ENCODE measurements around the gene TIAM2. TPM values are rescaled to one million over a fixed set of nuclear protein-coding genes. Genes with fewer than 3 reads are reported as not detected.

The TIAM2 gene
- total RNA-seq, 1 experiment from 2014 or later, result 9.1 TPM

GRCh38 chr6:155187994-155188706, 193.0 kb downstream of the TIAM2 start:
- no TSS peak for BruUV-seq (replicated peaks)
- ChIA-PET CTCF (no interaction called here), POLR2A (ENCODE audit: low non-redundant PET) (no interaction called here)
- Histone ChIP-seq H3K27me3 (replicated peaks; ENCODE audit: insufficient read depth, low read depth, low read length, poor library complexity) (no peaks in the 10 kb centered on the region), H3K27ac (ENCODE audit: low read depth, low read length, poor library complexity, severe bottlenecking) (no peak overlapping the region), H3K36me3 (ENCODE audit: insufficient read depth, low read length, poor library complexity, severe bottlenecking) (no peaks in the 10 kb centered on the region), H3K4me1 (ENCODE audit: insufficient read depth, low read length, poor library complexity, severe bottlenecking) (peaks cover 44% of the 10 kb centered on the region), H3K4me3 (ENCODE audit: low read depth, low read length, poor library complexity, severe bottlenecking) (no peak overlapping the region), H3K9me3 (ENCODE audit: low read depth, low read length, poor library complexity, severe bottlenecking) (no peaks in the 10 kb centered on the region)
- intact Hi-C loops (cut with micrococcal nuclease; ENCODE audit: unreplicated experiment), result loop anchor here (10.0 kb wide), 1 partner anchor 337 kb away; no protein-coding TSS in a partner anchor
- no peak for TF ChIP-seq EZH2 (IDR thresholded peaks at IDR 0.05; ENCODE audit: borderline replicate concordance, low read depth, low read length, poor library complexity, severe bottlenecking)
- no peak for TF ChIP-seq CTCF (conservative IDR thresholded peaks at IDR 0.05; ENCODE audit: low read depth, low read length)
- peak; percentile 51 for DNase-seq (ENCODE audit: low spot score)

DNA sequence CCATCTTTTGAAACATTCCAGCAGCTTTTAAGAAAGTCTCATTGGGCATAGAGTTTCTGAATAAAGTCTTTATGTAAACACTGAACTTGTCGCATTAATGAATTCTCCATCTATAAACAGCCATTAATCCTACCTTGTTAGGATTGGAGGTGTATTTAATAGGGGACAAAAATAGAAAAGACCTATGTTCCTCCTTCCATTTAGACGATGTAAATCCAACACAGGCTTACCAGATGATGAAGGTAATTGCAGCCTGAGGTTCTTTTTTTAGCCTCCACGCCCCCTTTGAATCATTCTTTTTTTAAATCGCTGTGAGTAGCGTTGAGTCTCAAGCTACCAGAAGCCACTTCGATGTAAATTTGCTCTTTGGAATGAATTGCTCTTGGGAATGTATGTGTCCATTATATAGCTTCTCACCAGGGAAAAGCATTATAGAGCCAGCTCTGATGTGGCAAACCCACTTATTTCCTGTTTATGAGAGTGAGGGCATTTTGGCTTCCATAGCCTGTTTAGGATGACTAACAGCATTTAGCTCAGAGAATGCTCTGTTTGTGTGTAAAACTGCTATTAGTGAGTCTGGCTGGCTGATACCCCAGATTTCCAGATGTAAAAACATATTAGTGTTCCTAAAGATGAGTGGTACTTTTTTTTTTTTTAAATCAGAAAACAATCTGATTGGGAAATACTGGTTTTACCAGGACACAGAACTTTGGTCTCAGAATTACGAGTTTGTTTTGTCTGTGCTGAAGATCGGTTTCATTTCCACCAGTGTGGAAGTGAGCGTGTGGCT, 193.8 kb downstream of the TIAM2 start:
- no peaks in the 10 kb centered on the region for H3K27me3 ChIP-seq (replicated peaks; ENCODE audit: insufficient read depth, low read depth, low read length, poor library complexity)
- no peaks in the 10 kb centered on the region for H3K9me3 ChIP-seq (ENCODE audit: low read depth, low read length, poor library complexity, severe bottlenecking)
- POLR2A ChIA-PET (ENCODE audit: low non-redundant PET), result no interaction called here
- BruUV-seq (replicated peaks), result no TSS peak
- H3K36me3 ChIP-seq (ENCODE audit: insufficient read depth, low read length, poor library complexity, severe bottlenecking), result no peaks in the 10 kb centered on the region
- H3K27ac ChIP-seq (ENCODE audit: low read depth, low read length, poor library complexity, severe bottlenecking), result peak overlapping the region; percentile 7
- no peak for TF ChIP-seq EZH2 (IDR thresholded peaks at IDR 0.05; ENCODE audit: borderline replicate concordance, low read depth, low read length, poor library complexity, severe bottlenecking)
- TF ChIP-seq CTCF (conservative IDR thresholded peaks at IDR 0.05; ENCODE audit: low read depth, low read length), result no peak
- intact Hi-C loops (cut with micrococcal nuclease; ENCODE audit: unreplicated experiment), result loop anchor here (10.0 kb wide), 1 partner anchor 336 kb away; no protein-coding TSS in a partner anchor
- peaks cover 44% of the 10 kb centered on the region for H3K4me1 ChIP-seq (ENCODE audit: insufficient read depth, low read length, poor library complexity, severe bottlenecking)
- DNase-seq (ENCODE audit: low spot score), result peak; percentile 90
- CTCF ChIA-PET, result interaction anchor here (0.5 kb wide), 1 partner anchor 26 kb away, joined by 5 read pairs; no protein-coding TSS in a partner anchor
- peak overlapping the region; percentile 17 for H3K4me3 ChIP-seq (ENCODE audit: low read depth, low read length, poor library complexity, severe bottlenecking)

- no peak overlapping the region for H3K27ac ChIP-seq (ENCODE audit: low read depth, low read length, poor library complexity, severe bottlenecking)
- ChIA-PET CTCF (no interaction called here), POLR2A (ENCODE audit: low non-redundant PET) (no interaction called here)
- no peaks in the 10 kb centered on the region for H3K27me3 ChIP-seq (replicated peaks; ENCODE audit: insufficient read depth, low read depth, low read length, poor library complexity)
- H3K4me3 ChIP-seq (ENCODE audit: low read depth, low read length, poor library complexity, severe bottlenecking), result no peak overlapping the region
- H3K4me1 ChIP-seq (ENCODE audit: insufficient read depth, low read length, poor library complexity, severe bottlenecking), result peaks cover 40% of the 10 kb centered on the region
- no peak for DNase-seq (ENCODE audit: low spot score)
- TF ChIP-seq EZH2 (IDR thresholded peaks at IDR 0.05; ENCODE audit: borderline replicate concordance, low read depth, low read length, poor library complexity, severe bottlenecking), result no peak
- no peak for TF ChIP-seq CTCF (conservative IDR thresholded peaks at IDR 0.05; ENCODE audit: low read depth, low read length)
- no TSS peak for BruUV-seq (replicated peaks)
- intact Hi-C loops (cut with micrococcal nuclease; ENCODE audit: unreplicated experiment), result no loop called here
- H3K9me3 ChIP-seq (ENCODE audit: low read depth, low read length, poor library complexity, severe bottlenecking), result no peaks in the 10 kb centered on the region
- no peaks in the 10 kb centered on the region for H3K36me3 ChIP-seq (ENCODE audit: insufficient read depth, low read length, poor library complexity, severe bottlenecking)
Observed at GRCh38 chr6:155190677-155191076, 195.6 kb downstream of the TIAM2 start.

All from A673 (cell line).